OCI-LY7 (cell line): ENCODE results near the gene FGF18. TPM values are rescaled to one million over a fixed set of nuclear protein-coding genes. Genes with fewer than 3 reads are reported as not detected.

ENCODE experiments used
- BruUV-seq: library from RNA; stranded (reverse); fragments of 400-500 nt; replicated peaks from 2 replicates; lab custom pipeline; 2021; lab: Mats Ljungman, UMichigan
- CTCF ChIA-PET: fragments of 300-600 bp; sonication (Branson Sonifier 250); formaldehyde crosslinking; loops from one replicate; lab custom pipeline; 2022; ENCODE audit warnings: antibody characterized with exemption; ENCODE audit not compliant: unreplicated experiment; lab: Charles Lee
- POLR2A ChIA-PET: fragments of 300-600 bp; sonication (Branson Sonifier 250); formaldehyde crosslinking; loops from one replicate; lab custom pipeline; 2022; ENCODE audit warnings: antibody characterized with exemption; lab: Charles Lee
- DNase-seq: peaks from one replicate; pipeline ENCODE4 v3.0.0-alpha.2; 2015; ENCODE audit warnings: low spot score
- H2AFZ ChIP-seq: fragments of 200-600 bp; sonication (generic), shearing (Covaris generic); 2 replicates; pipeline ENCODE4 v1.6.1; 2014; ENCODE audit warnings: mild to moderate bottlenecking, antibody characterized with exemption, low read length, moderate library complexity
- H3K27ac ChIP-seq: fragments of 200-600 bp; sonication (generic); 2 replicates; pipeline ENCODE4 v1.5.1; 2014; ENCODE audit warnings: mixed run types, low read depth, mild to moderate bottlenecking, moderate library complexity, low read length, inconsistent platforms; ENCODE audit not compliant: poor library complexity, severe bottlenecking
- H3K36me3 ChIP-seq: fragments of 200-600 bp; sonication (generic); 2 replicates; pipeline ENCODE4 v1.6.1; 2014; ENCODE audit warnings: mild to moderate bottlenecking, antibody characterized with exemption, low read length, moderate library complexity, mixed read lengths; ENCODE audit not compliant: insufficient read depth
- H3K4me1 ChIP-seq: fragments of 200-600 bp; sonication (generic); 2 replicates; pipeline ENCODE4 v1.5.1; 2014; ENCODE audit warnings: mild to moderate bottlenecking, low read length; ENCODE audit not compliant: insufficient read depth, poor library complexity, severe bottlenecking
- H3K4me2 ChIP-seq: fragments of 200-600 bp; sonication (generic); 2 replicates; pipeline ENCODE4 v1.6.1; 2014; ENCODE audit warnings: mild to moderate bottlenecking, low read length
- H3K4me3 ChIP-seq: fragments of 200-600 bp; sonication (generic); 2 replicates; pipeline ENCODE4 v1.5.1; 2014; ENCODE audit warnings: mild to moderate bottlenecking, low read depth, low read length; ENCODE audit not compliant: poor library complexity, severe bottlenecking
- H3K79me2 ChIP-seq: fragments of 200-600 bp; sonication (generic); 2 replicates; pipeline ENCODE4 v1.6.1; 2016; ENCODE audit warnings: low read depth, mild to moderate bottlenecking, low read length, moderate library complexity, mixed read lengths; ENCODE audit not compliant: insufficient read depth
- H3K9me2 ChIP-seq: fragments of 200-600 bp; sonication (generic); 2 replicates; pipeline ENCODE4 v1.6.1; 2016; ENCODE audit warnings: mild to moderate bottlenecking, low read length, mixed read lengths; ENCODE audit not compliant: insufficient read depth
- H3K9me3 ChIP-seq: fragments of 200-600 bp; sonication (generic); 2 replicates; pipeline ENCODE4 v1.6.1; 2014; ENCODE audit warnings: mild to moderate bottlenecking, mixed run types, low read length, mixed read lengths
- H4K20me1 ChIP-seq: fragments of 200-600 bp; sonication (generic); 2 replicates; pipeline ENCODE4 v1.6.1; 2014; ENCODE audit warnings: mild to moderate bottlenecking, antibody characterized with exemption, low read length, moderate library complexity, mixed read lengths; ENCODE audit not compliant: insufficient read depth
- CTCF ChIP-seq: fragments of 200-600 bp; sonication (generic); conservative IDR thresholded peaks from 2 replicates; pipeline ENCODE4 v1.5.1; 2014; ENCODE audit warnings: mild to moderate bottlenecking, antibody characterized with exemption, low read length, moderate library complexity, mixed read lengths
- EZH2phosphoT487 ChIP-seq: fragments of 200-600 bp; sonication (generic); IDR thresholded peaks from 2 replicates; pipeline ENCODE4 v1.6.1; 2018; ENCODE audit warnings: low read depth, borderline replicate concordance, mild to moderate bottlenecking, mixed run types, antibody characterized with exemption, low read length, moderate library complexity, mixed read lengths
- intact Hi-C: fragments of 100-400 bp; cut with micrococcal nuclease; formaldehyde crosslinking; loops from one replicate; pipeline ENCODE4 v1.10.0; 2022; ENCODE audit not compliant: unreplicated experiment
- total RNA-seq, 2 experiments: library from RNA; depleted of rRNA in 1 of 2; stranded (reverse); fragments of >200 nt in 1 of 2; shearing (Covaris generic) in 1 of 2; gene quantifications; 2 replicates each; pipeline ENCODE4 v1.2.3, GENCODE V29; 2014 to 2022

The FGF18 gene
- total RNA-seq, 2 experiments from 2014 or later = 0.16 TPM; not detected in 1

- ChIA-PET CTCF (no interaction called here), POLR2A (no interaction called here)
- DNase-seq = no peak
- Histone ChIP-seq H3K36me3 (no peaks in the 10 kb centered on the region), H3K79me2 (no peaks in the 10 kb centered on the region), H4K20me1 (no peaks in the 10 kb centered on the region), H3K27ac (no peak overlapping the region), H3K9me3 (no peaks in the 10 kb centered on the region), H3K4me1 (no peaks in the 10 kb centered on the region), H3K4me2 (no peak overlapping the region), H3K4me3 (no peak overlapping the region), H3K9me2 (no peaks in the 10 kb centered on the region), H2AFZ (no peak overlapping the region)
- BruUV-seq = no TSS peak
- TF ChIP-seq EZH2phosphoT487 (no peak), CTCF (no peak)
- intact Hi-C loops = no loop called here
Measured at GRCh38 chr5:171438738-171439137, 19.3 kb downstream of the FGF18 start.

GRCh38 chr5:171441246-171441791 is 21.9 kb downstream of the FGF18 start:
- no peak for TF ChIP-seq EZH2phosphoT487
- no peak for TF ChIP-seq CTCF
- H3K4me2 ChIP-seq = no peak overlapping the region
- no peaks in the 10 kb centered on the region for H3K36me3 ChIP-seq
- H3K79me2 ChIP-seq = no peaks in the 10 kb centered on the region
- ChIA-PET CTCF (no interaction called here), POLR2A (interaction anchor here (0.5 kb wide), 1 partner anchor 1658 kb away, joined by 3 read pairs; no protein-coding TSS in a partner anchor)
- no peak overlapping the region for H3K4me3 ChIP-seq
- no peaks in the 10 kb centered on the region for H3K9me2 ChIP-seq
- no peak overlapping the region for H3K27ac ChIP-seq
- intact Hi-C loops = no loop called here
- no peaks in the 10 kb centered on the region for H3K4me1 ChIP-seq
- H3K9me3 ChIP-seq = no peaks in the 10 kb centered on the region
- no peaks in the 10 kb centered on the region for H4K20me1 ChIP-seq
- BruUV-seq = no TSS peak
- no peak for DNase-seq
- H2AFZ ChIP-seq = no peak overlapping the region

GRCh38 chr5:171442287-171443042 is 23.0 kb downstream of the FGF18 start:
- BruUV-seq = no TSS peak
- Histone ChIP-seq H3K4me1 (no peaks in the 10 kb centered on the region), H3K36me3 (no peaks in the 10 kb centered on the region), H3K4me3 (no peak overlapping the region), H2AFZ (no peak overlapping the region), H3K79me2 (no peaks in the 10 kb centered on the region), H3K27ac (no peak overlapping the region), H4K20me1 (no peaks in the 10 kb centered on the region), H3K9me2 (no peaks in the 10 kb centered on the region), H3K4me2 (no peak overlapping the region), H3K9me3 (no peaks in the 10 kb centered on the region)
- TF ChIP-seq CTCF (no peak), EZH2phosphoT487 (no peak)
- intact Hi-C loops = no loop called here
- POLR2A ChIA-PET = no interaction called here
- DNase-seq = no peak
- CTCF ChIA-PET = no interaction called here
